ENCODE results near the gene PLCH1.

The PLCH1 gene

GRCh38 chr3:155604126-155604525 is 140.7 kb downstream of the PLCH1 start:
- no peak for DNase-seq

- DNase-seq = peak; percentile 62
Observed at GRCh38 chr3:155603302-155603701, 141.6 kb downstream of the PLCH1 start.

- no peak for DNase-seq
Observed at GRCh38 chr3:155602307-155602706, 142.6 kb downstream of the PLCH1 start.

GRCh38 chr3:155598671-155599070 is 146.2 kb downstream of the PLCH1 start:
- no peak for DNase-seq

GRCh38 chr3:155596615-155597014 is 148.3 kb downstream of the PLCH1 start:
- DNase-seq = no peak

GRCh38 chr3:155595371-155595770 is 149.5 kb downstream of the PLCH1 start:
- no peak for DNase-seq

GRCh38 chr3:155594526-155595187 is 150.2 kb downstream of the PLCH1 start:
- DNase-seq = no peak

GRCh38 chr3:155587581-155587980 is 157.3 kb downstream of the PLCH1 start:
- DNase-seq = no peak

GRCh38 chr3:155585384-155585783 is 159.5 kb downstream of the PLCH1 start:
- DNase-seq = no peak

GRCh38 chr3:155581579-155581978 is 163.3 kb downstream of the PLCH1 start:
- no peak for DNase-seq

- peak; percentile 25 for DNase-seq
Observed at GRCh38 chr3:155572085-155572484, 172.8 kb downstream of the PLCH1 start.

GRCh38 chr3:155568295-155568694 is 176.6 kb downstream of the PLCH1 start:
- DNase-seq = no peak

GRCh38 chr3:155560594-155560993 is 184.3 kb downstream of the PLCH1 start:
- no peak for DNase-seq

- DNase-seq = no peak
Observed at GRCh38 chr3:155560135-155560534, 184.7 kb downstream of the PLCH1 start.

GRCh38 chr3:155556531-155556930 is 188.3 kb downstream of the PLCH1 start:
- DNase-seq = no peak

- DNase-seq = no peak
Observed at GRCh38 chr3:155555479-155556060, 189.3 kb downstream of the PLCH1 start.

- DNase-seq = no peak
Observed at GRCh38 chr3:155554777-155555451, 190.0 kb downstream of the PLCH1 start.

GRCh38 chr3:155553780-155554179 is 191.1 kb downstream of the PLCH1 start:
- no peak for DNase-seq

GRCh38 chr3:155553326-155553725 is 191.5 kb downstream of the PLCH1 start:
- DNase-seq = no peak

GRCh38 chr3:155550391-155550790 is 194.5 kb downstream of the PLCH1 start:
- DNase-seq = no peak

GRCh38 chr3:155549087-155549486 is 195.8 kb downstream of the PLCH1 start:
- no peak for DNase-seq

- no peak for DNase-seq
Observed at GRCh38 chr3:155548195-155548594, 196.7 kb downstream of the PLCH1 start.

GRCh38 chr3:155535098-155535497 is 209.8 kb downstream of the PLCH1 start:
- no peak for DNase-seq

GRCh38 chr3:155528579-155528978 is 216.3 kb downstream of the PLCH1 start:
- DNase-seq = no peak
